HepG2 (cell line): ENCODE measurements around the gene AKR1A1. TPM values are rescaled to one million over a fixed set of nuclear protein-coding genes. Genes with fewer than 3 reads are reported as not detected.

Source experiments
- ATM ChIP-seq: fragments of 450-650 bp; IDR thresholded peaks from 2 replicates; pipeline ENCODE4 v1.7.1; 2017; ENCODE audit warnings: mild to moderate bottlenecking, borderline replicate concordance
- GATAD2A ChIP-seq: IDR thresholded peaks from 2 replicates; pipeline ENCODE4 v1.6.1; 2016
- HOXA5 ChIP-seq: sonication (generic); formaldehyde crosslinking; IDR thresholded peaks from 2 replicates; pipeline ENCODE4 v1.4.0; 2020; ENCODE audit warnings: missing genetic modification reagents
- MTA1 ChIP-seq: sonication (generic); formaldehyde crosslinking; IDR thresholded peaks from 2 replicates; pipeline ENCODE4 v1.4.0; 2020; ENCODE audit warnings: missing genetic modification reagents, mild to moderate bottlenecking, borderline replicate concordance
- NBN ChIP-seq: fragments of 450-650 bp; conservative IDR thresholded peaks from 2 replicates; pipeline ENCODE4 v1.6.1; 2017
- NCOA1 ChIP-seq: sonication (generic); formaldehyde crosslinking; IDR thresholded peaks from 2 replicates; pipeline ENCODE4 v1.9.0; 2021; ENCODE audit warnings: missing genetic modification reagents
- NR2F1 ChIP-seq, 2 experiments: fragments of 450-650 bp in 1 of 2; formaldehyde crosslinking in 1 of 2; IDR thresholded peaks; 2 replicates each; pipeline versions ENCODE4 v1.5.0 to v1.6.1; 2016 to 2020; ENCODE audit warnings: mild to moderate bottlenecking in 1 of 2, missing compliant biosample characterization in 1 of 2, missing genetic modification reagents in 1 of 2, moderate library complexity in 1 of 2
- PITX1 ChIP-seq: sonication (generic); formaldehyde crosslinking; IDR thresholded peaks from 2 replicates; pipeline ENCODE4 v1.5.1; 2020; ENCODE audit warnings: mild to moderate bottlenecking, missing genetic modification reagents
- RBFOX2 ChIP-seq: fragments of 200-400 bp; formaldehyde crosslinking; IDR thresholded peaks from 2 replicates; pipeline ENCODE4 v1.6.1; 2017; ENCODE audit warnings: low read depth, mild to moderate bottlenecking, low read length
- SMYD3 ChIP-seq: sonication (generic); formaldehyde crosslinking; IDR thresholded peaks from 2 replicates; pipeline ENCODE4 v1.8.1; 2023; ENCODE audit warnings: mild to moderate bottlenecking, missing genetic modification reagents
- SPEN ChIP-seq: sonication (generic); formaldehyde crosslinking; IDR thresholded peaks from 2 replicates; pipeline ENCODE4 v1.5.1; 2020; ENCODE audit warnings: low read depth, mild to moderate bottlenecking, missing genetic modification reagents
- TP53 ChIP-seq: sonication (generic); formaldehyde crosslinking; conservative IDR thresholded peaks from 2 replicates; pipeline ENCODE4 v1.4.0; 2020; ENCODE audit warnings: missing genetic modification reagents
- WIZ ChIP-seq: sonication (generic); formaldehyde crosslinking; IDR thresholded peaks from 2 replicates; pipeline ENCODE4 v1.5.1; 2020; ENCODE audit warnings: mild to moderate bottlenecking, missing genetic modification reagents
- ZBTB20 ChIP-seq: sonication (generic); formaldehyde crosslinking; IDR thresholded peaks from 2 replicates; pipeline ENCODE4 v1.8.1; 2023; ENCODE audit warnings: missing genetic modification reagents, low read depth, mild to moderate bottlenecking, borderline replicate concordance
- ZNF331 ChIP-seq: sonication (generic); formaldehyde crosslinking; IDR thresholded peaks from 2 replicates; pipeline ENCODE4 v1.4.0; 2020; ENCODE audit warnings: missing genetic modification reagents
- ZNF34 ChIP-seq: sonication (generic); formaldehyde crosslinking; IDR thresholded peaks from 2 replicates; pipeline ENCODE4 v1.4.0; 2020; ENCODE audit warnings: mild to moderate bottlenecking, missing genetic modification reagents, borderline replicate concordance
- ZNF547 ChIP-seq: sonication (generic); formaldehyde crosslinking; IDR thresholded peaks from 2 replicates; pipeline ENCODE4 v1.5.1; 2020; ENCODE audit warnings: mild to moderate bottlenecking, missing genetic modification reagents
- ZNF781 ChIP-seq: sonication (generic); formaldehyde crosslinking; IDR thresholded peaks from 2 replicates; pipeline ENCODE4 v1.5.1; 2020; ENCODE audit warnings: borderline replicate concordance, mild to moderate bottlenecking, missing genetic modification reagents; ENCODE audit errors: not compliant biosample characterization
- polyA plus RNA-seq, 8 experiments: library from polyadenylated mRNA; depleted of rRNA in 3 of 8; stranded (reverse) in 7 of 8; unstranded in 1 of 8; fragments of >200 nt; fragmentation: Illumina TruSeq in 4 of 8; extraction: Trizol in 4 of 8; gene quantifications; 2 replicates each; pipeline versions ENCODE4 v1.2.1 to v1.2.3, GENCODE V29; 2011 to 2016; ENCODE audit warnings: low read depth in 4 of 8, missing spikeins in 1 of 8, mixed read lengths in 1 of 8; ENCODE audit not compliant: insufficient read depth in 1 of 8
- total RNA-seq, 5 experiments: library from RNA; depleted of rRNA; stranded (reverse); fragments of >200 nt; fragmentation: Illumina TruSeq; extraction: Trizol; gene quantifications; 2 replicates each; pipeline ENCODE4 v1.2.3, GENCODE V29; 2016; ENCODE audit warnings: low read depth in 1 of 5
- TF ChIP-seq, protein P1 (sequence below): sonication (generic); formaldehyde crosslinking; IDR thresholded peaks from 2 replicates; pipeline ENCODE4 v1.4.0; 2020; ENCODE audit warnings: missing genetic modification reagents
- TF ChIP-seq, protein P2 (sequence below): sonication (generic); formaldehyde crosslinking; IDR thresholded peaks from 2 replicates; pipeline ENCODE4 v1.5.0; 2020; ENCODE audit warnings: missing genetic modification reagents
- TF ChIP-seq, protein P3 (sequence below): sonication (generic); formaldehyde crosslinking; IDR thresholded peaks from 2 replicates; pipeline ENCODE4 v1.8.0; 2022; ENCODE audit warnings: mild to moderate bottlenecking, missing genetic modification reagents; ENCODE audit not compliant: insufficient replicate concordance
- TF ChIP-seq, protein P4 (sequence below): sonication (generic); formaldehyde crosslinking; IDR thresholded peaks from 2 replicates; pipeline ENCODE4 v1.5.0; 2020; ENCODE audit warnings: mild to moderate bottlenecking, missing genetic modification reagents

Gene AKR1A1
- total and polyA plus RNA-seq, 2 of the 13 experiments (the other 11 are each of a cell fraction or from before 2014, with no cell fraction given) = 181 to 217 TPM

DNA sequence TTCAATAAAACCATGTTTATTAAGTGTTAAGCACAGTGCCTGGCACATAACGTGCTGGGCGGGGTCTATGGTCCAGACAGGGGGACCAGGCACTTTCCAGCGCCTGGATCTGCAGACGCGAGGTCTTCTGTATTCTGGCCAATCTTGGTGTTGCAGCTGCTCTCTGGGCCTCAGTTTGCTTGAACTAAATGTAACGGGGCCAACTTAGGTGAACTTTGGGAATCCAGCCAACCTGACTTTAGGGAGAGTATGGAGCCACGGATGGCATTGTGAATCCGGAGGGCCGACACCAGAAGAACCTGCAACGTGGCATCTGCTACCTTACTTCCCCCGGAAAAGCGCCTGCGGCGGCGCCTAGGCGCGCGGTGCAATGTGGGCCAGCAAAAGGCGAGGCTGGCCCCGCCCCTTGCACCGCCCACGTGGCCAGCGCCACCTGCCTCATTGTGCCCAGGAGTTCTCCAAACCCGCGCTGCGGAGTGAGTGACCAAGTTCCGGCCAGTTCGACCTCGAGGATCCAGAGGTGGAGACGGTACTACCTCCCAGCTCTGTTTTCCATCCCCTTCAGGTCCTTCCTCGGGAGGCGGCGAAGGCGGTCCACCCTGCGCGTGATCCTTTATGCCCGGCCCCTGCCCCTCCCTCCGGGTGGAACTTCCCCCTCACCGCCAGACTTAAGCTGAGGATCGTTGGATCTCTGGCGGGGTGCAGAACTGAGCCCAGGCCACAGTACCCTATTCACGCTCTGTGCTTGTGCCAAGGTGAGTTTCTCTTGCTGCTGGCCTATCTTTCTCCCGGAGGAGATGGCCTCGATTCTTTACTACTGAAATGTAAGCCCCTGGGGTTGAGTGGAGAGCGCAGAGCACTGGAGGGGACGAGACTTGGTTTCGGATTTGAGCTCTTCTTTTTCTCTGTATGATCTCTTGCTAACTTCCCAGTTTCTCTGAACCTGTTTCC lies at the start of gene AKR1A1 (continued):
- TF ChIP-seq ZBTB20 (CRISPR knock-in tag) (0 out of 2 replicates have a peak, but pooled peaks have one; percentile 71), NR2F1 (CRISPR knock-in tag; IDR thresholded peaks at IDR 0.05) (no peak), ATM (no peak), NCOA1 (CRISPR knock-in tag) (0 out of 2 replicates have a peak, but pooled peaks have one; percentile 29), SMYD3 (peak; percentile 92), ZNF781 (CRISPR knock-in tag) (peak; percentile 72), GATAD2A (CRISPR knock-in tag) (peak; percentile 61; the same call in 1 of the 2 replicates), PITX1 (CRISPR knock-in tag) (peak; percentile 87), SPEN (CRISPR knock-in tag) (peak; percentile 84), NBN (no peak), WIZ (no peak), ZNF547 (CRISPR knock-in tag) (peak; percentile 75; the same call in 1 of the 2 replicates), MTA1 (CRISPR knock-in tag) (peak; percentile 47; the same call in 1 of the 2 replicates), ZNF34 (CRISPR knock-in tag) (no peak), TP53 (CRISPR knock-in tag) (peak; percentile 59; the same call in 1 of the 2 replicates), RBFOX2 (peak; percentile 99), ZNF331 (no peak; the same call in 1 of the 2 replicates), HOXA5 (peak; percentile 92)
- TF ChIP-seq, protein P1, sequence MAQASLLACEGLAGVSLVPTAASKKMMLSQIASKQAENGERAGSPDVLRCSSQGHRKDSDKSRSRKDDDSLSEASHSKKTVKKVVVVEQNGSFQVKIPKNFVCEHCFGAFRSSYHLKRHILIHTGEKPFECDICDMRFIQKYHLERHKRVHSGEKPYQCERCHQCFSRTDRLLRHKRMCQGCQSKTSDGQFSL (CRISPR knock-in tag) = no peak
- TF ChIP-seq, protein P2, sequence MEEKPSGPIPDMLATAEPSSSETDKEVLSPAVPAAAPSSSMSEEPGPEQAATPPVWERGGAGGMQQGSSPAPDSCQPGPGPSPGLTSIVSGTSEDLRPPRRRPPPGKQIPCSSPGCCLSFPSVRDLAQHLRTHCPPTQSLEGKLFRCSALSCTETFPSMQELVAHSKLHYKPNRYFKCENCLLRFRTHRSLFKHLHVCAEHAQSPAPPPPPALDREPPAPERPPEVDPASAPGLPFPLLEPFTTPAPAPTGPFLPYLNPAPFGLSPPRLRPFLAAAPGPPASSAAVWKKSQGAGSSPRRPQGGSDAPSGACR (CRISPR knock-in tag) = 0 out of 2 replicates have a peak, but pooled peaks have one; percentile 71
- TF ChIP-seq, protein P3, sequence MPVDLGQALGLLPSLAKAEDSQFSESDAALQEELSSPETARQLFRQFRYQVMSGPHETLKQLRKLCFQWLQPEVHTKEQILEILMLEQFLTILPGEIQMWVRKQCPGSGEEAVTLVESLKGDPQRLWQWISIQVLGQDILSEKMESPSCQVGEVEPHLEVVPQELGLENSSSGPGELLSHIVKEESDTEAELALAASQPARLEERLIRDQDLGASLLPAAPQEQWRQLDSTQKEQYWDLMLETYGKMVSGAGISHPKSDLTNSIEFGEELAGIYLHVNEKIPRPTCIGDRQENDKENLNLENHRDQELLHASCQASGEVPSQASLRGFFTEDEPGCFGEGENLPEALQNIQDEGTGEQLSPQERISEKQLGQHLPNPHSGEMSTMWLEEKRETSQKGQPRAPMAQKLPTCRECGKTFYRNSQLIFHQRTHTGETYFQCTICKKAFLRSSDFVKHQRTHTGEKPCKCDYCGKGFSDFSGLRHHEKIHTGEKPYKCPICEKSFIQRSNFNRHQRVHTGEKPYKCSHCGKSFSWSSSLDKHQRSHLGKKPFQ (CRISPR knock-in tag) = peak; percentile 85
- TF ChIP-seq, protein P4, sequence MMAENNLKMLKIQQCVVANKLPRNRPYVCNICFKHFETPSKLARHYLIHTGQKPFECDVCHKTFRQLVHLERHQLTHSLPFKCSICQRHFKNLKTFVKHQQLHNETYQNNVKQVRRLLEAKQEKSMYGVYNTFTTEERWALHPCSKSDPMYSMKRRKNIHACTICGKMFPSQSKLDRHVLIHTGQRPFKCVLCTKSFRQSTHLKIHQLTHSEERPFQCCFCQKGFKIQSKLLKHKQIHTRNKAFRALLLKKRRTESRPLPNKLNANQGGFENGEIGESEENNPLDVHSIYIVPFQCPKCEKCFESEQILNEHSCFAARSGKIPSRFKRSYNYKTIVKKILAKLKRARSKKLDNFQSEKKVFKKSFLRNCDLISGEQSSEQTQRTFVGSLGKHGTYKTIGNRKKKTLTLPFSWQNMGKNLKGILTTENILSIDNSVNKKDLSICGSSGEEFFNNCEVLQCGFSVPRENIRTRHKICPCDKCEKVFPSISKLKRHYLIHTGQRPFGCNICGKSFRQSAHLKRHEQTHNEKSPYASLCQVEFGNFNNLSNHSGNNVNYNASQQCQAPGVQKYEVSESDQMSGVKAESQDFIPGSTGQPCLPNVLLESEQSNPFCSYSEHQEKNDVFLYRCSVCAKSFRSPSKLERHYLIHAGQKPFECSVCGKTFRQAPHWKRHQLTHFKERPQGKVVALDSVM = peak; percentile 66; the same call in 1 of the 2 replicates
